ENCODE results near the gene DIP2C. TPM values are rescaled to one million over a fixed set of nuclear protein-coding genes. Genes with fewer than 3 reads are reported as not detected.
A peak's percentile ranks its signal among the peaks of the same experiment; 100 is the strongest.

The DIP2C gene
- total and polyA plus RNA-seq, 3 donors from 2014 or later: 14.9 to 43.4 (median 30.1) TPM

DNA sequence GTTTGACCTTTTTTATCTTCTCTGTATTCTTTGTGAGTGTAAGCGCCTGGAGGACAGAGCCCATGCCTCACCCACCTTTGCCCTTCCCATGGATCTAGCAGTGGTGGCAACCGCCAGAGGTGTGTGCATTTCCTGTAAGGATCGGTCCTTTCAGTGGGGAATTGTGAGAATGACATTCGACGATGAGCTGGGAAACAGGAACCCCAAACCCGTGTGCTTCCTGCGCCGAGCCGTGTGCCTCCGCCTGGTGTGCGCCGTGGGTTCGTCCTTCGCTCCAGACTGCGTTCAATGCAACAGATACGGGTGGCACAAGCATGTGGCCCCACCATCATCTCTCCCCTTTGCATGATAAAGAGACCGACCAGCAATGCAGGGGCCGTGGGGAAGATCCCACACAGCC, 1.7 kb upstream of the DIP2C start:
- Histone ChIP-seq H3K27ac (no peak overlapping the region), H3K4me1 (peaks cover 8% of the 10 kb centered on the region), H3K4me3 (no peak overlapping the region), H3K27me3 (no peaks in the 10 kb centered on the region), H3K9me3 (no peaks in the 10 kb centered on the region), H3K36me3 (ENCODE audit: low read depth, missing control alignments) (no peaks in the 10 kb centered on the region)
- intact Hi-C loops (cut with DNase I; ENCODE audit: low total_unique reads): no loop called here
- no peak for TF ChIP-seq POLR2A (IDR thresholded peaks at IDR 0.05)
- TF ChIP-seq, protein P1, sequence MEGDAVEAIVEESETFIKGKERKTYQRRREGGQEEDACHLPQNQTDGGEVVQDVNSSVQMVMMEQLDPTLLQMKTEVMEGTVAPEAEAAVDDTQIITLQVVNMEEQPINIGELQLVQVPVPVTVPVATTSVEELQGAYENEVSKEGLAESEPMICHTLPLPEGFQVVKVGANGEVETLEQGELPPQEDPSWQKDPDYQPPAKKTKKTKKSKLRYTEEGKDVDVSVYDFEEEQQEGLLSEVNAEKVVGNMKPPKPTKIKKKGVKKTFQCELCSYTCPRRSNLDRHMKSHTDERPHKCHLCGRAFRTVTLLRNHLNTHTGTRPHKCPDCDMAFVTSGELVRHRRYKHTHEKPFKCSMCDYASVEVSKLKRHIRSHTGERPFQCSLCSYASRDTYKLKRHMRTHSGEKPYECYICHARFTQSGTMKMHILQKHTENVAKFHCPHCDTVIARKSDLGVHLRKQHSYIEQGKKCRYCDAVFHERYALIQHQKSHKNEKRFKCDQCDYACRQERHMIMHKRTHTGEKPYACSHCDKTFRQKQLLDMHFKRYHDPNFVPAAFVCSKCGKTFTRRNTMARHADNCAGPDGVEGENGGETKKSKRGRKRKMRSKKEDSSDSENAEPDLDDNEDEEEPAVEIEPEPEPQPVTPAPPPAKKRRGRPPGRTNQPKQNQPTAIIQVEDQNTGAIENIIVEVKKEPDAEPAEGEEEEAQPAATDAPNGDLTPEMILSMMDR (IDR thresholded peaks at IDR 0.05): no peak
- DNase-seq: no peak
- WGBS, 2 donors: 52 to 94% methylated on average over 17 to 18 of the region's 18 CpGs

DNA sequence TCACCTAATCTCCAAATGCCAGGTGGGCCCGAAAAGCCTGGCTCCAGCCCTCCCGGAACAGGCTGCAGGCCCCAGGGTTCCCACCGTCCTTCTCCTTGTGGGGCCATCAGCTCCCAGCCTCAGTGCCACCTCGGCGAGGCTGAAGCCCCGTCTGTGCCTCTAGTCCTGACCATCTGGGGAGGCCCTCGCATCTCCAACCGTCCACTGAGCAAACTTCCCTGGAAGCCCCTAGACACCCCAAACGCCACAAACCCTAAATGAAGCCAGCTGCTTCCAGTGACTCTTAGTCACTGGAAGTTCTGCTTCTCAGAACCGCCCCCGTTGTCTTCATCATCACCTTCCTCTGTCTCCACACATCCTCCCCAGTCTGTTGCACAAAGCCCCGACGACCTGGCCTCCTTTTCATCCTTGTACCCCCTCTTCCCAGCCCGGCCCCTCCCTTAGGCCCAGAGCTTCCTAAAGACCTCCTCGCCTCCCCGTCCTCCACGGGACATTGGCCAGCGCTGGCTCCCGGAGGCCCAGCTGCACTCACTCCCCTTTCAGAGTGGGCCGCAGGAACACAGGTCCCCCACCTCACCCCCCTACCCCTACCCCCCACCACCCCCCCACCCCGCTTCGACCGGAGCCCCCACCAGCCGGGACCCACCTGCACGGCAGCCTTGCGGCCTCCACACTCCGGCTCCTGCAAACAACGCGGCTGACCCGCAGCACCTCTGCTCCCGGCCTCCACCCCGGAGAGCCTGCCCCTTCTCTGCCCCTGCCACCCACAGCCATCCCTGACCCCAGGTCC, 1.1 kb upstream of the DIP2C start:
- intact Hi-C loops (cut with DNase I; ENCODE audit: low total_unique reads): no loop called here
- DNase-seq: no peak
- no peak for TF ChIP-seq POLR2A (IDR thresholded peaks at IDR 0.05)
- TF ChIP-seq, protein P1 (IDR thresholded peaks at IDR 0.05): no peak
- no peaks in the 10 kb centered on the region for H3K9me3 ChIP-seq
- peak overlapping the region; percentile 76 to 88 for H3K27ac ChIP-seq
- WGBS, 2 donors: 37 to 59% methylated on average over 27 to 32 of the region's 32 CpGs
- H3K27me3 ChIP-seq: no peaks in the 10 kb centered on the region
- peaks cover 8% of the 10 kb centered on the region for H3K4me1 ChIP-seq
- peak overlapping the region; percentile 45 to 58 for H3K4me3 ChIP-seq
- no peaks in the 10 kb centered on the region for H3K36me3 ChIP-seq (ENCODE audit: low read depth, missing control alignments)

DNA sequence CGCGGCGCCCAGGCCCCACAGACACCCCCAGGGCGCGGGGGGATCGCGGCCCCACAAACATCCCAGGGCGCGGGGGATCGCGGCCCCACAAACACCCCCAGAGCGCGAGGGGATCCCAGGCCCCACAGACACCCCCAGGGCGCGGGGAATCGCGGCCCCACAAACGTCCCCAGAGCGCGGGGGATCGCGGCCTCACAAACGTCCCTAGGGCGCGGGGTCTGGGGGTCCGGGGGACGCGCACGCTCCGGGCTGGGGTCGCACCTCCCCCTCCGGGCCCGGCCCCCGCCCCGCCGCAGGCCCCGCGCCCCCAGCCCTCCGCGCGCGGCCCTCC, 382 bp downstream of the DIP2C start:
- Histone ChIP-seq H3K4me1 (peaks cover 8% of the 10 kb centered on the region), H3K36me3 (ENCODE audit: low read depth, missing control alignments) (no peaks in the 10 kb centered on the region), H3K9me3 (no peaks in the 10 kb centered on the region), H3K27me3 (no peaks in the 10 kb centered on the region), H3K27ac (peak overlapping the region; percentile 84 to 90), H3K4me3 (peak overlapping the region; percentile 73 to 82)
- intact Hi-C loops (cut with DNase I; ENCODE audit: low total_unique reads): no loop called here
- 1% methylated on average over 17 of the region's 42 CpGs; no CpG with 5 or more reads in 1 of the 2 donors for WGBS, 2 donors
- TF ChIP-seq, protein P1 (IDR thresholded peaks at IDR 0.05): no peak
- no peak for TF ChIP-seq POLR2A (IDR thresholded peaks at IDR 0.05)
- no peak for DNase-seq

DNA sequence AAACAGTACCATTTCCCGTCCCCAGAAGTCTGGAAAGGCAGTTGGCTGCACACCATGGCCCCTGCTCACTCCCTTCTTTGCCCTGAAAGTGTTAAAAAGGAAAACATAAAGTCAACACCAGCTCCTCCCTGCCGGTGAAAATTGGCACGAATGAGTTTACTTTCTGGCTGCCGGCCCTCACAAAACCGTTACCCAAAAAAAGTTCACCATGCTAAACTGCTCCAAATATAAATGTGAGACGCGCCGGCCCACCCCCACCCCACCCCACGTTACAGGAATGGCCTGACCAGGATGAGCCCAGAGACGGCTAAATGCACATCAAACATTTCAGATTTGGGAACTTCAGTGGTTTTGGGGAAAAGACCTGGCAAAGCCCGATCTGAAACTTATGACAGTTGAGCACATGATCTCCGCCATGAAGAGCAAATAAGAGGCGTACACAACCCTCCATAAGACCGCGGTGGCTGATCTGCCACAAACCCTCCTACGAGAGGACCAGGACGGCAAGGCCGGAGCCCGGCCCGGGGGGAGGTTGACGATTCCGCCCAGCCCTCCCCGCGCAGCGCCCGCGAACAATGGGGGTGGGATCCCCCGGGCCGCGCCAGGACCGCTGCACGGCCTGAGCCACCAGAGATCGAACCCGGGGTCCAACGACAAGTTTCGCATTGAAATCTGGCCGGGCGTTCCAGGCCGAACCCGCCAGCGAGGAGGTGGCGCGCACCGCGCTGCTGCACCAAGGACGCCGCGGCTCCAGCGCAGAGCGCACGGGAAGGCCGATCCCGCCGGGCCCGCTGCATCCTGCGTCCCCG, 952 bp downstream of the DIP2C start:
- 1 to 3% methylated on average over 18 to 50 of the region's 57 CpGs for WGBS, 2 donors
- H3K27me3 ChIP-seq: no peaks in the 10 kb centered on the region
- H3K36me3 ChIP-seq (ENCODE audit: low read depth, missing control alignments): no peaks in the 10 kb centered on the region
- TF ChIP-seq POLR2A (IDR thresholded peaks at IDR 0.05): no peak
- TF ChIP-seq, protein P1 (IDR thresholded peaks at IDR 0.05): no peak
- peak; percentile 54 for DNase-seq
- peak overlapping the region; percentile 73 to 82 for H3K4me3 ChIP-seq
- no peaks in the 10 kb centered on the region for H3K9me3 ChIP-seq
- peak overlapping the region; percentile 84 to 90 for H3K27ac ChIP-seq
- intact Hi-C loops (cut with DNase I; ENCODE audit: low total_unique reads): no loop called here
- peaks cover 8% of the 10 kb centered on the region for H3K4me1 ChIP-seq

Measured in testis (tissue), 3 donors.